Esophagus muscularis mucosa (tissue), 4 donors: Measurements from ENCODE around the gene PKHD1. TPM values are rescaled to one million over a fixed set of nuclear protein-coding genes. Genes with fewer than 3 reads are reported as not detected.

Experiments
- DNase-seq: peaks from one replicate; pipeline ENCODE4 v3.0.0-alpha.2; 2017; ENCODE audit errors: extremely low spot score
- H3K27ac ChIP-seq, 4 donors: fragments of 200-600 bp; sonication (generic); replicated peaks in 1 of 4; 1 replicate in 3 of 4; 2 replicates in 1 of 4; pipeline ENCODE4 v1.5.1; 2016 to 2019; ENCODE audit warnings: mild to moderate bottlenecking in 1 of 4
- H3K27me3 ChIP-seq, 4 donors: fragments of 200-600 bp; sonication (generic); one replicate each; pipeline versions ENCODE4 v1.5.1 to v1.6.0; 2016 to 2019
- H3K36me3 ChIP-seq, 4 donors: fragments of 200-600 bp; sonication (generic); one replicate each; pipeline ENCODE4 v1.5.1; 2016 to 2019
- H3K4me1 ChIP-seq, 4 donors: fragments of 200-600 bp; sonication (generic); one replicate each; pipeline ENCODE4 v1.5.1; 2016 to 2019
- H3K4me3 ChIP-seq, 4 donors: fragments of 200-600 bp; sonication (generic); 1 replicate in 2 of 4; 2 replicates in 2 of 4; pipeline ENCODE4 v1.5.1; 2016 to 2019; ENCODE audit warnings: mild to moderate bottlenecking in 4 of 4, moderate library complexity in 1 of 4
- H3K9me3 ChIP-seq, 4 donors: fragments of 200-600 bp; sonication (generic); 1 replicate in 3 of 4; 2 replicates in 1 of 4; pipeline ENCODE4 v1.5.1; 2016 to 2019
- CTCF ChIP-seq, 3 experiments: fragments of 200-600 bp in 2 of 3; fragments of 450-650 bp in 1 of 3; sonication (generic) in 2 of 3; IDR thresholded peaks; one replicate each; pipeline ENCODE4 v1.5.1; 2017 to 2019; ENCODE audit warnings: antibody characterized with exemption in 3 of 3, mild to moderate bottlenecking in 2 of 3, moderate library complexity in 1 of 3
- EP300 ChIP-seq: sonication (generic); formaldehyde crosslinking; IDR thresholded peaks from one replicate; pipeline ENCODE4 v1.6.1; 2017; ENCODE audit warnings: antibody characterized with exemption
- POLR2A ChIP-seq: fragments of 450-650 bp; IDR thresholded peaks from one replicate; pipeline ENCODE4 v1.6.1; 2017; ENCODE audit warnings: antibody characterized with exemption, moderate library complexity, mild to moderate bottlenecking, low read depth
- POLR2AphosphoS5 ChIP-seq, 2 donors: sonication (generic); formaldehyde crosslinking; IDR thresholded peaks; one replicate each; pipeline ENCODE4 v1.6.1; 2017; ENCODE audit warnings: antibody characterized with exemption in 2 of 2
- WGBS: methylation state at CpG from one replicate; pipeline ENCODE4 v1.1.5; 2018; 5-methylcytosine and 5-hydroxymethylcytosine counted together
- intact Hi-C: fragments of 100-400 bp; cut with DNase I; formaldehyde crosslinking; loops from one replicate; pipeline ENCODE4 v1.15.1; 2023
- total RNA-seq, 4 donors: library from RNA; depleted of rRNA; stranded (reverse); fragments of >200 nt; gene quantifications; one replicate each; pipeline versions ENCODE4 v1.1.0 to v1.2.1, GENCODE V29; 2016

PKHD1 gene
- total RNA-seq, 4 donors from 2014 or later, result under 0.01 TPM; not detected in 3

GRCh38 chr6:52061481-52061880 lies 25.9 kb downstream of the PKHD1 start:
- Histone ChIP-seq H3K27me3 (no peaks in the 10 kb centered on the region), H3K27ac (no peak overlapping the region), H3K4me3 (no peak overlapping the region), H3K4me1 (peaks cover 0 to 5% (median 0%) of the 10 kb centered on the region in 4 donors), H3K36me3 (no peaks in the 10 kb centered on the region), H3K9me3 (no peaks in the 10 kb centered on the region)
- WGBS, result 90% methylated on average over 3 of the region's 3 CpGs
- no peak for TF ChIP-seq CTCF (IDR thresholded peaks at IDR 0.05)
- TF ChIP-seq POLR2A, result no peak
- no peak for TF ChIP-seq EP300
- no peak for TF ChIP-seq POLR2AphosphoS5 (IDR thresholded peaks at IDR 0.05)
- intact Hi-C loops, result no loop called here
- no peak for DNase-seq

GRCh38 chr6:52059821-52060220 lies 27.6 kb downstream of the PKHD1 start:
- intact Hi-C loops, result no loop called here
- Histone ChIP-seq H3K27me3 (no peaks in the 10 kb centered on the region), H3K4me3 (no peak overlapping the region), H3K27ac (no peak overlapping the region), H3K4me1 (peaks cover 0 to 5% (median 0%) of the 10 kb centered on the region in 4 donors), H3K36me3 (no peaks in the 10 kb centered on the region), H3K9me3 (no peaks in the 10 kb centered on the region)
- WGBS, result 74% methylated on average over 1 of the region's 1 CpG
- TF ChIP-seq POLR2AphosphoS5 (IDR thresholded peaks at IDR 0.05), result no peak
- no peak for TF ChIP-seq CTCF (IDR thresholded peaks at IDR 0.05)
- TF ChIP-seq EP300, result no peak
- TF ChIP-seq POLR2A, result no peak
- peak; percentile 66 for DNase-seq

GRCh38 chr6:52055451-52055850 lies 32.0 kb downstream of the PKHD1 start:
- no peaks in the 10 kb centered on the region for H3K9me3 ChIP-seq
- no peak overlapping the region for H3K27ac ChIP-seq
- TF ChIP-seq POLR2A (no peak), EP300 (no peak), CTCF (IDR thresholded peaks at IDR 0.05) (no peak), POLR2AphosphoS5 (IDR thresholded peaks at IDR 0.05) (no peak)
- peak; percentile 87 for DNase-seq
- WGBS, result 91% methylated on average over 7 of the region's 7 CpGs
- H3K27me3 ChIP-seq, result no peaks in the 10 kb centered on the region
- no peak overlapping the region for H3K4me3 ChIP-seq
- H3K36me3 ChIP-seq, result no peaks in the 10 kb centered on the region
- H3K4me1 ChIP-seq, result no peaks in the 10 kb centered on the region
- intact Hi-C loops, result no loop called here

- DNase-seq, result no peak
- WGBS, result 76% methylated on average over 6 of the region's 8 CpGs
- Histone ChIP-seq H3K27me3 (no peaks in the 10 kb centered on the region), H3K36me3 (no peaks in the 10 kb centered on the region), H3K9me3 (no peaks in the 10 kb centered on the region), H3K4me1 (no peaks in the 10 kb centered on the region), H3K27ac (no peak overlapping the region), H3K4me3 (no peak overlapping the region)
- TF ChIP-seq CTCF (IDR thresholded peaks at IDR 0.05), result no peak
- no peak for TF ChIP-seq POLR2A
- no peak for TF ChIP-seq POLR2AphosphoS5 (IDR thresholded peaks at IDR 0.05)
- no peak for TF ChIP-seq EP300
- intact Hi-C loops, result no loop called here
Observed at GRCh38 chr6:52053038-52053695, 34.2 kb downstream of the PKHD1 start.

- no peak for TF ChIP-seq EP300
- TF ChIP-seq POLR2A, result no peak
- H3K4me1 ChIP-seq, result peaks cover 0 to 13% (median 8%) of the 10 kb centered on the region in 4 donors
- no peak overlapping the region for H3K27ac ChIP-seq
- H3K27me3 ChIP-seq, result no peaks in the 10 kb centered on the region
- no peaks in the 10 kb centered on the region for H3K36me3 ChIP-seq
- WGBS, result 73% methylated on average over 6 of the region's 7 CpGs
- DNase-seq, result no peak
- no peak overlapping the region for H3K4me3 ChIP-seq
- no peaks in the 10 kb centered on the region for H3K9me3 ChIP-seq
- intact Hi-C loops, result no loop called here
Observed at GRCh38 chr6:52050051-52050405, 37.4 kb downstream of the PKHD1 start.
